GM18511 (cell line): ENCODE results near the gene PDE4D.
"Not testable (repeated sequence)": the region's sequence is repeated elsewhere in the genome, so short reads cannot be mapped to it uniquely, and the experiment has no call there.

ENCODE experiments used
- ATAC-seq: cut with Tn5 transposase; IDR thresholded peaks from one replicate; pipeline ENCODE4 v1.9.1; 2021; ENCODE audit warnings: mild to moderate bottlenecking, moderate library complexity; ENCODE audit not compliant: unreplicated experiment

Gene PDE4D

DNA sequence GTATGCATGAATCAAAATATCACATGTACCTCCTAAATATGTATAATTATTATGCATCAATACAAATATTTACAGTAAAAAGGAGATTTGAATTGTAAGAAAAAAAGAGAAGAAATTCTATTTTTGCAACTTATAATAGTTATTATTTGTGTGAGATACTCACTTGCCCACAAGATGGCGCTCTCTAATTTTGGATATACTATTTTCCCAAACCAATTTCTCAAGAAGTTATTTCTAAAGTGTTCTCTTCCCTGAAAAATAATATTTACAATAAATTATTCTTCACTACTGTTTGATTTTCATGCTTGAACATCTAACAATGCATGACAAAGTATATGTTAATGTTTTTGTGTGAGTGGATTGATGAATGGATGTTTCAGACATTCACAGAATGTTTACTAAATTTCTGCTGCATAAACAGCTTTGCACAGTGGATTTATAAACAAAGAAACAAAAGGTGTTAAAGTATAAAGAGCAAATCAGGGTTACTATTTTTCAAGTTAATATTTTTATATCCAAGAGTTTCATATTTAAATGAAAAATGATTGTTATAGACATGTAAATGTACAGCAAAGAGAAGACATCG lies 503.4 kb downstream of the PDE4D start:
- ATAC-seq: no peak

DNA sequence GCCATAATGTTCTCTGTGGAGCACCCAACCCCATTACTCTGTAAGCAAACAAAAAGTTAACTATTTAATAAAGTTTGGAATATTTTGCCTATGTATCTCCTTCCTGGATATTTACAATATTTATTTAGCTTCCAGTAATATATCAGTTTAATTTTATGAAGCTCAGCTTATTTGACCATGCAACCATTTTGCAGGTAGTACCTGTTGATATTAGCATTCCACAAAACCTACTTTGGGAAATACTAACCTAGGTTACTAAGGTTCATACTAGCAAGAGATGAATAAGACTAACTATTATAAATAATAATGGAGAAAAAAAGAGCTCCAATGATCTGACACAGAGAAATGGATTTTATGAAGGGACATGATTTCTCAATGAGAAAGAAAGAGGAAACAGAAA lies 506.4 kb downstream of the PDE4D start:
- ATAC-seq: no peak

DNA sequence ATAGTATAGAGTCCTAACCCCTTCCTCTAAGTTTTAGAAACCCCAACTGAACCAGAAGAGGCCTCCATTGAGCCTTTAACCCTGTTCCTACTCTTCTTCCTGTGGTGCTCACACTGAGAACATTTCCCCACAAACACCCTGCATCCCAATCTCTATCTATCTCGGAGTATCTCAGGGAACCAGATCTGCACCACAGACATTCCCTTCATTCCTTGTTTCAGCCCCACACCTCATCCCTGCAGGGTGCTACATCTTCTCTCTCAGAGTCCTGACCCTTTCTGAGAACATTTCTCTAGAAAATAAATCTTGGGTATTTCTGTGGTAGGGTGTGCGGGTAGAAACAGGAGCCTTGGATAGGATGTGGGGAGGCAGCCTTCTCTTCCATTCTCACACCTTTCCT lies 507.8 kb downstream of the PDE4D start:
- no peak for ATAC-seq

DNA sequence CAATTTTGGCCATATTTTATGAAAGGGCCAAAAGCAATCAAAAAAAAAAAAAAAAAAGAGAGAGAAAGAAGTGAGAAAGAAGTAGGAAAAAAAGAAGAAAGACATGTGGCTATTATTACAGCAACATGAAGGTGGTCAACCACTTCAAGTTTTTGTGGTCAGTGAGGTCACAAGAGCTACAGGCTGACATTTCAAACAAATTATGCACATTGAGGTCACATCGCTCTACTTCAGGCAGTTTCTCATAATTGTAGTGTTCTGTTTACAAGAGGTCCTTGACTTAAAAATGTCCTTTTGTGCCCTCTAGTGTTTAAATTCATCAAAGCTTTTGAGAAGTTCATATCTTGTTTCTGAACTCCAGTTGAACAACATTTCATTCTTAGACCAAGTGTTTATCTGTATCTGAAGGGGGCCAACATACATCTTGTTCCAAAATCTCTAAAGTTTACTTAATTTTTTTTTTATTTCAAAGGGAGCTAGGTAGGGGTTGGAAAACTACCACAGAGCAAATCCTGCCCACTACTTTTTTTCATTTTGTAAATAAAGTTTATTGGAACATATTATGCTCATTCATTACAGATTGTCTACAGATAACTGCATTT lies 513.1 kb downstream of the PDE4D start:
- peak; percentile 99 for ATAC-seq

DNA sequence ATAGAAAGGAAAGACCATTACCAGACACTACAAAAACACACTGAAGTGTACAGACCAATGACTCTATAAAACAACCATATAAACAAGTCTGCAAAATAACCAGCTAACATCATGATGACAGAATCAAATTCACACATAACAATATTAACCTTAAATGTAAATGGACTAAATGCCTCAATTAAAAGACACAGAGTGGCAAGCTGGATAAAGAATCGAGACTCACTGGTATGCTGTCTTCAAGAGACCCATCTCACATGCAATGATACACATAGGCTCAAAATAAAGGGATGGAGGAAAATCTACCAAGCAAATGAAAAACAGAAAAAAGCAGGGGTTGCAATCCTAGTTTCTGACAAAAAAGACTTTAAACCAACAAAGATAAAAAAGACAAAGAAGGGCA lies 519.5 kb downstream of the PDE4D start:
- ATAC-seq: not testable (repeated sequence)

DNA sequence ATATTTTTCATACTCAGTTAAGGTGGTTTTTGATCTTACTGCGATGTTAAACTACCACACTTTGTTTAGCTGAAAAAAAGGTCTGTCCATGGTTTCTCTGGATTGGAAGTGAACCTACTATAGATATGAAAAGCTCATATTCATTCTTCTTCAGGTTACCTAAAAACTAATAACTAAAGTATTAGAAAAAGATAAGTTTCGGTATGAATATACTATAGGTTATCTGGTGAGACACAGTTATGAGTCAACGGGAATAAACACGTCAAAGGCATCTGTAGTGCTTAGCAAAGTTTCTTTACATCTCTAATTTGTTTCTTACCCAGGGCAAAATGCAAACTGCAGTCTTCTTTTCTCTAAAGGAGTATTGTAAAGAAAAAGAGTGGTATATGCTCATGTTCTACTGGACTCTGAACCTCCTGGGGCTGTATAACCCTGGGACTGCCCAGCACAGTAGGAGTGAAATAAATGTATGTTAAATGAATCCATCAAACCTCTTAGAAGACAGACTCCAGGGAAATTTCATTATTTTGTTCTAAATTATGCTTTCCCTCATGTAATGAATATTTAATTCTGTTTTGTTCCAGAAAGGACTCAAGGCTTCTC lies 521.9 kb downstream of the PDE4D start:
- ATAC-seq: no peak

DNA sequence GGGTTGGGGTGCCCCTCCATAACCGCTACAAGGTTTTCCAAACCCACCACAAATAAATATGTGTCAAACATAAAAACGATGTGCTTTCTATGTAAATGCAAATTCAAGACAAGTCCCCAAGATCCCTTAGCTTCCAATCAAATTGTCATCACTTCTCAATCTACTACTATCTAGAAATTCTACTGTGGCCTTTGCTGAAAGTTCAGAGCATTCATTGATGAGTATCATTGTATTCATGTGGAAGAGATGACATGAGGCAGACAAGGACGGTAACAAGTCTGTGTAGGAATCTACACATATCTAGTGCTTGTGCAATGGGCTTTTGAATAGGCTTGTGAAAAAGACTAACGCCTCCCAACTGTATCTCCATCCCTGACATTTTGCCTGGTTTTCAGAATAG lies 524.6 kb downstream of the PDE4D start:
- ATAC-seq: no peak

DNA sequence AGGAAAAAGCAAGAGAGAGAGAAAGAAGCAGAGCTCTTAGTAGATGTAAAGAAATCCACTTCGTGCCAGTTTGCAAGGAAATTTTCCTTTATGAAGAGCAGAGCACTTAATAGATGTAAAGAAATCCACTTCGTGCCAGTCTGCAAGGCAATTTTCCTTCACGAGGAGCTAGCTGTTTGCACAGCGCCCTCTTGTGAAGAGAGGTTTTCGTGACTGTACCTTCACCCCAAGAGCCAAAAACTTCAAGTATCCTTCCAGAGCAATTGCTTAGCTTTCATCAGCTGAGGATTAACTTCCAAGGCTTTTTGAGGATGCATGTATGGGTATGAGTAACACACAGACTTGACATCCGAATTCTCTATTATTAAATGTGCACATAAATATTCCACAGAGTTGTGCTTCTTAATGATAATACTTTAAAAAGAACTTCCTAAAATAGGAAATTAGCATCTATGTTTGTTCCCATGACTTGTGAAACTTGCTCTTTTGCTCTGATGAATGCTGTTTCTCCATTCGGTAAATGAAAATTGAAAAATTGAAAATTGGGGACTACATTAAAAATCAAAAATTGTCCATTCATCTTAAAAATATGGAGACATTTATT lies 525.6 kb downstream of the PDE4D start:
- no peak for ATAC-seq

DNA sequence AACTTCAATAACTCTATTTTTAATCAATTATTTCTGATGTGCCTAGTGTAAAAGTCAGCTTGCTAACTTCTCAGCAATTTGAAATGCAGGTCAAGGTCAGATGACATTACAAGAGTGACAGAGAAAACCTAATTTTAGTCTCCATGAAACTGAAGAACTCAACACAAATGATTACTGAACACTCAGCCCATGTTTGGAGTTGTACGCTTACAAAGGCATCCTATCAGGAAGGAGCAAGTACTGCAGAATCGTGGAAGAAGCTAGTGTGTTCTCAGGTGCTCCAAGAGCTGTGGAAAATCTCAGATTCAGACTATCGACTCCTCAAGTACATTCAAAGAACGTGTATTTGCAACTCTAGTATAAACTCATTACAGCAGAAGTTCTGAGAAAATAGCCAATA lies 526.7 kb downstream of the PDE4D start:
- ATAC-seq: no peak

DNA sequence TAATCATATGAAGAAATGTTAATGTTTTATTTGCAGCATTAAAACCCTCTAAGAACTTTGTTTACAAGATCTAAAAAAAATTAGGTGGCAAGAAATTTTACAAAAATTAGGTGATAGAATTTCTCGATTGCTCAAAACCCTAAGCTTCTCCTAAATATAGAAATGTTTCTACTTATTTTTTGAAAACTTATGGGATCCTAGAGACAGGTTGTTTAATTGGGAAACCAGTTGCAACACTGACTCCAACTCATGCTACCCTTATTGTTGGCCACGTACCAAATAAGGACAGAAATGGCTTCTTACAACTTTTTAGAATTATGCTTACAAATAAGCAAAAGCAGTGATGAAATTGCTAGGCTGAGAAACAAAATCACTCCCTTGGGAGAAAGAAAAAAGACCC lies 531.1 kb downstream of the PDE4D start:
- ATAC-seq: no peak

DNA sequence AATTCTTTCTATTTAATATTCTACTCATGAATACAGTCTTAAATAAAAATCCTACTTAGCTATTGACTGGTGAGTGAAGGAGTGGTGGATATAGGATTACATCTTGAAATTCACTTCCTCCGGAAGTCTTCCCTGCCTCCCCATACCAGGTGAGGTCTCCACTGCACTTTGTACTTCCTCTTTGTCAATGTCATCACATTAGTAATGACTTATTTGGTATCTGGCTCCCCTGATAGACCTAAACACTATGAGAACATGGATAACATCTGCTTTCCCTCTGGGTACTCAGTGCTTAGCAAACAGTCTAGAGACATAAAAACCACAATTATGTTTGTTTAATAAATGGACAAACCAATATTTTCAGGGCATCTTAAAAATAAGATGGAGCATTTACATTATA lies 532.1 kb downstream of the PDE4D start:
- no peak for ATAC-seq

DNA sequence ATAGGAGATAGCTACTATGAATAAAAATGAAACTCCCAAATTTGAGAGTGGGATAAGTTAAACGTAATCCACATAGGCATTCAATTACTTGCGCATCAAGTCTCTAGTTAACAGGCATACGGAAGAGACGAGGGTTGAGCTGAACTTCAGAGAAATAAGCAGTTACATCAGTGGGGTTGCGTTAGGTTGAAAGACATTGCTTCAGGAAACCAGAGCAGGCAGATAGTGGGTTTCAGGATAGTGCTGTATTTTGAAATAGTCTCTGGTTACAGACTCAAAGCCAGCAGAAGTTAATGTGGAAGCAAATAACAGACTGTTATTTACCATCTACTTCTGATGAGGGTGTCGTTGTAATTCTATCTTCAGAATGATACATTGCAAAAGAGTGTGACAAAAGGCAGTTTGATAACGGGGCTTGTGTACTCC lies 533.4 kb downstream of the PDE4D start:
- ATAC-seq: no peak

DNA sequence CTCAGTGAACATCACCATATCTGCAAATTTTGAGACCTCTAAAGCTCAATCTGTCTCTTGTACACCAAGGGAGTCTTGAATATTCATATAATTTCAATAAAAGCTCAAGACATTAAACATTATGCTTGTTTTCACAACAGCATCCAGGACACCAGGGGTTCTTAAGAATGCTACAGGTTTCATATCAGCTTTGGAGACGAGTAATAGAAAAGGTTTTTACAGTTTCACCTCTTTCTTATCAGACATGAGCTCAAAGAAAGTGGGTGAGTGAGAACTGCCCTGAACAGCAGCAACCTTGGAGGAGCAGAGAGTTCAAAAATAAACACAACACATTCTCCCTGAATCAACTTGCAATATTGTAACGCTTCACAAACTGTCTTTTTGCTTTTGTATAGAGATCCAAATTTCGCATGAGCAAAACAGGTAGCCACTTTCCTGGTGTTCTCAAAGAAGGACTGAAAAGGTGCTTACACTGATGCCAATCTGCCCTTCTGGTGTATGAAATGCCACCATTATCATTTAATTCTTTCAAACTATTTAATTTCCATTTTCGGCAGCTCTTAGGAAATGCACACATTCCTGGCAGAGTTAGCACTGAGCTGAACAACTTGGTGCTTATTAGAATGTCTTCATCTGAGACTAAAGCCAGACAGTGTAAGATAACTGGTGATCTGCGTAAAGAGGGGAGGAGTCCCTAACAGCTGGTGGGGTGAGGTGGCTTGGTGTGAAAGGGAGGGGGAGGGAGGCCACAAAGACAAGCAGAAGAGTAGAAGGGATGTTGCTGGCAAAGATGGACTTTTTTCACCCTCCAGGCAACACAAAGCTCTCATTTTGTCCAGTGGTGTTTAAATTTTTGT lies 535.3 kb downstream of the PDE4D start:
- ATAC-seq: no peak

DNA sequence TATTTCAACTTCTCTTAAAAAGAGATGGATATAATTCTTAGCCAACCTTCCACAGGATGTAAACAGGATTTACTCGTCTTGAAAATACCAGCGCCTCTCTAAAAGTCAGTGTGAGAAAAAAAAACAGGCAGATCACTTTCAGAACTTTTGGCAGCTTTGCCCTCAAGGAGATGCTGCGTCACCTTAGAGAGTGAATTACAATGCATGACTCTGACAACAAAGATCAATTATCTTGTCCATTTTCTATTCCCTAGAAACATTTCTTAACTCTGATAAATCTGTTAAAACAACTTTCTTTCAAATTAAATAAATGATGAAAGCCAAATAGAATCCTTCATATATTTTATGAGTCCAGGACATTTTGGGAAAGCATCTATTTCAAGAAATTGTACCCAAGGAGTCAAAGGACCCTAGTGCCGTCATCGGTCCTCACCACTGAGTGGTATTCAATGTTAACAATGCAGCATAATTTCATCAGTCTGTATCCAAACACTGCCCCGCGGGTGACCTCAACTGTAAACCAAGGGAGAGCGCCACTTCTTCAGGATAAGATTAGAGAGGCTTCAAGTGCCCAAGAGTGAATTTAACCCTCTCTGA lies 536.0 kb downstream of the PDE4D start:
- no peak for ATAC-seq

DNA sequence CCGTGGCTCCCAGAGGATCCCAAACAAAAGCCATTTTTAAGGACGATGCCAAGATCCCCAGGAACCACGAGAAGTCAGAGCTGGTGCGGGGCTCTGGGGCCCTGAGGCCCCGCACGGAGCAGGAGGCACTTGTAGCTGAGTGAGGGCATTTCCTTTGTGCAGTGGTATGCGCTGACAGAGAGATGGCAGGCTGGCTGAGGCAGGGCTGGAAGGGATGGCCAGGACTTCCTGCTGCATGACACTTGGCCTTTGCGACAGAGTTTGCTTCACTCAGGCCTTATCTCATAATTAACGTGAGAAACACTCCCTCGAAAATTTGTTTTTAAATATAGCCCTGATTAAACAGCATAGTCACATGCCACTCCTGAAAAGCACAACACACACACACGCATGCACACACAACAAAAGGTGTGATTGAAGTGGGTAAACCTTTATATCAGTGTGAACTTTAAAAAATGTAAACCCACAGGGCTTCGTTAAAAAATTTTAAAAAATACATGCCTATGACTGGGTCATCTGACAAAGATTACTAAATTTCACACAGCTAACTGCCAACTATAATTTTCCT lies 536.6 kb downstream of the PDE4D start:
- ATAC-seq: no peak

DNA sequence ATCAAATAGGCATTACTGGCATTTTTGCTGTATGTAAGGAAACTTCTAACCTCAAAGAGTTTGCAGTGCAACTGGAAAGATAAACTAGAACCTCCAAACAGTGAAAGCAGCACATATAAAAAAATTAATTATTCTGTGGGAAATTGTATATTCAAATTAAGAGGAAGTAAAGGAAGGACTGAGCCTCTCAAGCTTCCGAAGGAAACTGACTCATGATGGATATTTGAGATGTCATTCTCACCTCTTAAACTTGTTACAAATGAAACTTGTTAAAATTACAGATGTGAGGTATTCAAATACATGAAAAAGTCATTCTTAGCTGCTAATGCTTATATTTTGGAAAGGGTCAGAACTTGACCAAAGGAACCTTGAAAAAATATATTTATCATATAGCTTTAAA lies 538.7 kb downstream of the PDE4D start:
- no peak for ATAC-seq

DNA sequence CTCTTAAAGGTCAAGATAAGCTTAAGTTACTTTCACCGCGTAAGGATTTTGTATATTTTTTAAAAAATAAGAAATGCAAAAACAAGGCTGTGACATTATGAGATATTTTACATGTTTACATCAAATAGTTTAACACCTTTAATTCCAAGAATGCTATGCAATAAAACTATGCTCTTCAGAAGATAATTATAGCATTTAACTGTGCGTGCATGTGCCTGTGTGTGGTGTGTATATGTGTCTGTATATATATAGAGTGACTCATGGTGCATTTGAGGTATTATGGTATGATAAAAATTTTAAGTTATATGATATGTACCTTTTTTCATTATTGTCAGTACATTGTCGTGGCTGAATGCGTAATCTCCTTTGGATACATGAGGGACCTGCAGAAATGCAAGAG lies 539.3 kb downstream of the PDE4D start:
- no peak for ATAC-seq

DNA sequence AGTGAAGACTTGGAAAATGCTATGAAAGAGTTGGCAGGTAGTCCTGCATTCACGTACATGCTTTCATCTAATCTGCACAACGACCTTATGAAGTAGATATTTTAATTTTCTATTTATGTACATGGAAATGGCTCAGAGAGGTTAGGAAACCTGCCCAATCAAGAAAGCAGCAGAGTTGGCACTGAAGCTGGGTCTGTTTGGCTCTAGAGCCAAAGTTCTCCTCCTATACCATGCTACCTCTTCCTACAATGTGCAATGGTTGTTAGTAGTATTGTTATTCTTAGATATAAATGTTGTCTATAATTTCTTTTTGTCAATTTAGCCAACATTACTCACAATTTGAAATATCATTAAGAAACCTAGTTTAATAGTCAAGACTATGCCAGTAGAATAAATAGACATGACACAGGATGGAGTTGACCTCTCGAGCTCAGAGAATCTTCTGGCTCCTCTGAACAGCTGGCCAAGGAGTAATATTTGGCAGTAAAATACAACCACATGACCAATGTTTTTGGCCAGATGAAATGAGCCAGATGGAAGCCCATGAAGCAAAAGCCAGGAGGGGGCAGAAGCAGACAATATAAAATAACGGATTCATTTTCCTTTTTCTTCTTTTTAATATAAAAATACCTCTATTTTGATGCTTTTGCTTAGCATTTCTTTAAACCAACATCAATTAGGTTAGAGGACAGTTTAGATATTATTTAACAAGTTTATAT lies 542.3 kb downstream of the PDE4D start:
- ATAC-seq: no peak

DNA sequence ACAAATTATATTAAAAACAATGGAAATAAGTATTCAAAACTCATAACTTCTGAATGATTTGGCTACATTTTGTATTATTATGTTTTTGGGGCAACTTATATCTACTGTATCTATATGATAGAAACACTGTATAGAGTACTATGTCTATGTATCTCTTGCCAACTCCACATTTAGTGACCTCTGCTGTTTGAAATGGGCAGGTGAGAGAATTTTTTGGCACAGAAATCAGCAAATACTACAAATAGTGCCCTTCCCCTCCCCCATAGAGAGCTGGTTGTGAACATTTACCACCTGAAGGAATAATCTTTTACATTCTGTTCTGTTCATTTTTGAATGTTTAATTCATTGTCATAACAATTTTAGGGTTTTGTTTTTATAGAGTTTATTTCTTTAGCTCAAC lies 545.3 kb downstream of the PDE4D start:
- no peak for ATAC-seq

DNA sequence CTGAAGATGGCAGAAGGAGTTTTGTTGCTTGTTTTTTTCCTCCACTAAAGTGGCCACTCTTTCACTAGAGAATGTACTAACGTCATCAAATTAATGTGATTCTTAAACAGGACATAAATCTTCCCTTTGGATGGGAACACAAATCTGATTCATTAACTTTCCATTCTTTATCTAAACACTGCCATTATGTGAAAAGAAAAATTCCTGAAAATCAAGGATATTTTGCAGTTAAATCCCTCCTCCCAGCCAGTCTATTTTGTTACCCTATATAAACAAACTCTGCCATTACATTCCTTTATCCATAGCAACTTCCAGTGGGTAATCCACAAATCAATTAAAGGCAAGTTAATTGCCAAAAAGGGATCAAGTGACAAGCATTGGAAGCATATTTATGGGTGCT lies 546.5 kb downstream of the PDE4D start:
- ATAC-seq: no peak
